GM13977 (cell line): ENCODE results near the gene FIGLA.
"Not testable (repeated sequence)": the region's sequence is repeated elsewhere in the genome, so short reads cannot be mapped to it uniquely, and the experiment has no call there.

Experiments
- DNase-seq: peaks from one replicate; pipeline ENCODE4 v3.0.0; 2012; ENCODE audit warnings: low spot score
- in situ Hi-C: fragments of 300-500 bp; cut with MboI; formaldehyde crosslinking; loops from one replicate; pipeline ENCODE4 v1.12.0; 2022; ENCODE audit warnings: low sequenced_read_pairs, low pct_unique_long_range_greater_than_20kb, mixed read lengths, inconsistent platforms; ENCODE audit not compliant: unreplicated experiment
- TF ChIP-seq, protein P1 (sequence below): IDR thresholded peaks from 2 replicates; pipeline ENCODE4 v1.5.1; 2012; ENCODE audit warnings: mild to moderate bottlenecking, control low read depth; ENCODE audit not compliant: insufficient read depth; ENCODE audit errors: extremely low read depth, missing control alignments

The FIGLA gene

DNA sequence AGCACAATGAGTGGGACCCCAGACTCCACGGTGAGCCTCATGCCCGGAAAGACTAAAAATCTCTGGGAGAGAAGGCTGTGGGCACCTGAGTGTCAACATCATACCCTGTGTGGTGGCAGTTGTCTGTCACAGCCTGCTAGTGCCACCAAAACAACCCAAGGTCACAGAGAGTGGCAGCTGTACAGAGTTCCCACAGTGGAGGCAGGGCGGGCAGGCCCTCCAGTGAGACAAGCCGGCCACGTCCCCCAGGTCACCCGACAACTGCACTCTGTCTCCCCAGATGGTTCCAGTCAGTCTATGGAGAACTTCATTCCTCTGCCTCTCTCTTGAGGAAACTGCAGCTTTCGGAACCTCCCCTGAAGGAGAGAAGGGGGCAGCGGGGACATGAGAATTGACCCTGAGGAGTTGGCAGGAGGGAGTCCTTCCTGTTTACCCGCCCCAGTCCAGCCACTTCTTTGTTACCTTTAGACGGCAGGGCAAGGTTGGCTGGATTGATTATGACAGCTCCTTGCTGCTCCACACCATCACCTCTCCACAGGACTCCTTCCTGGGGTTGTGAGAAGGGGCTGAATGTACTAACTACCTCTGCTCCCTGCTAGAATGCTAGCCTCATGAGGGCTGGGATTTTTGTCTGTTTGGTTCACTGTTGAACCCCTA lies 11.3 kb upstream of the FIGLA start:
- in situ Hi-C loops: no loop called here
- TF ChIP-seq, protein P1, sequence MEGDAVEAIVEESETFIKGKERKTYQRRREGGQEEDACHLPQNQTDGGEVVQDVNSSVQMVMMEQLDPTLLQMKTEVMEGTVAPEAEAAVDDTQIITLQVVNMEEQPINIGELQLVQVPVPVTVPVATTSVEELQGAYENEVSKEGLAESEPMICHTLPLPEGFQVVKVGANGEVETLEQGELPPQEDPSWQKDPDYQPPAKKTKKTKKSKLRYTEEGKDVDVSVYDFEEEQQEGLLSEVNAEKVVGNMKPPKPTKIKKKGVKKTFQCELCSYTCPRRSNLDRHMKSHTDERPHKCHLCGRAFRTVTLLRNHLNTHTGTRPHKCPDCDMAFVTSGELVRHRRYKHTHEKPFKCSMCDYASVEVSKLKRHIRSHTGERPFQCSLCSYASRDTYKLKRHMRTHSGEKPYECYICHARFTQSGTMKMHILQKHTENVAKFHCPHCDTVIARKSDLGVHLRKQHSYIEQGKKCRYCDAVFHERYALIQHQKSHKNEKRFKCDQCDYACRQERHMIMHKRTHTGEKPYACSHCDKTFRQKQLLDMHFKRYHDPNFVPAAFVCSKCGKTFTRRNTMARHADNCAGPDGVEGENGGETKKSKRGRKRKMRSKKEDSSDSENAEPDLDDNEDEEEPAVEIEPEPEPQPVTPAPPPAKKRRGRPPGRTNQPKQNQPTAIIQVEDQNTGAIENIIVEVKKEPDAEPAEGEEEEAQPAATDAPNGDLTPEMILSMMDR: no peak
- no peak for DNase-seq

DNA sequence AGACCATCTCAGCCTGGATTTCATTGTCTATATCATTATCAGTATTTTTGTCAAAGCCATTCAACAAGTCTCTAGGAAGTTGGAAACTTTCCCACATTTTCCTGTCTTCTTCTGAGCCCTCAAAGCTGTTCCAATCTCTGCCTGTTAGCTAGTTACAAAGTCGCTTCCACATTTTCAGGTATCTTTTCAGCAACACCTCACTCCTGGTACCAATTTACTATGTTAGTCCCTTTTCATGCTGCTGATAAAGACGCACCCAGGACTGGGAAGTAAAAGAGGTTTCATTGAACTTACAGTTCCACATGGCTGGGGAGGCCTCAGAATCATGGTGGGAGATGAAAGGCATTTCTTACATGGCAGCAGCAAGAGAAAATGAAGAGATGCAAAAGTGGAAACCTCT lies 9.3 kb upstream of the FIGLA start:
- DNase-seq: no peak
- in situ Hi-C loops: no loop called here
- TF ChIP-seq, protein P1: no peak

DNA sequence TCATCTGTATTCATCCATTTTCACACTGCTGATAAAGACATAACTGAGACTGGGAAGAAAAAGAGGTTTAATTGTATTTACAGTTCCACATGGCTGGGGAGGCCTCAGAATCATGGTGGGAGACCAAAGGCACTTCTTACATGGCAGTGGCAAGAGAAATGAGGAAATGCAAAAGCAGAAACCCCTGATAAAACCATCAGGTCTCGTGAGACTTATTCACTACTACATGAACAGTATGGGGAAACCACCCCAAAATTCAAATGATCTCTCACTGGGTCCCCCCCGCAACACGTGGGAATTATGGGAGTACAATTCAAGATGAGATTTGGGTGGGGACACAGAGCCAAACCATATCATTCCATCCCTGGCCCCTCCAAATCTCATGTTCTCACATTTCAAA lies 7.6 kb upstream of the FIGLA start:
- in situ Hi-C loops, DNase-seq: not testable (repeated sequence)

DNA sequence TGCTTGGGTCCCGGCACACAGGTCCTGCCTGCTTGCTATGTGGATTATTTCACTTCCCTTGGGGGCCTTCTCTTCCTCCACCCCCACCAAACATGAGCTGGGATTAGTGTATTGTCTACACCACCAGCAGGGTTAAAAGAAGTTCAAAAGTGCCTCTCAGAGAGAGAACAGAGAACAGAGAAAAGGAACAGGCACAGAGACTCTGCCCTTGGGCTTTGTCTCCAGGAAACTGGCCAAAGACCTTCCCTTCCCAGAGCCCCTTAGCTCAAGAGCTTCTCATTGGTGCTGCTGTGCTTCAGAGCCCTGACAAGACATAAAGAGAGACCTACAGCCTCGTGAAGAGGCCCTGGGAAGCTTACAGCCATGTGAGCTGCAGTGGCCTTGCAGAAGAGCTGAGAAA lies 7.1 kb upstream of the FIGLA start:
- TF ChIP-seq, protein P1: no peak
- DNase-seq: no peak
- in situ Hi-C loops: no loop called here

DNA sequence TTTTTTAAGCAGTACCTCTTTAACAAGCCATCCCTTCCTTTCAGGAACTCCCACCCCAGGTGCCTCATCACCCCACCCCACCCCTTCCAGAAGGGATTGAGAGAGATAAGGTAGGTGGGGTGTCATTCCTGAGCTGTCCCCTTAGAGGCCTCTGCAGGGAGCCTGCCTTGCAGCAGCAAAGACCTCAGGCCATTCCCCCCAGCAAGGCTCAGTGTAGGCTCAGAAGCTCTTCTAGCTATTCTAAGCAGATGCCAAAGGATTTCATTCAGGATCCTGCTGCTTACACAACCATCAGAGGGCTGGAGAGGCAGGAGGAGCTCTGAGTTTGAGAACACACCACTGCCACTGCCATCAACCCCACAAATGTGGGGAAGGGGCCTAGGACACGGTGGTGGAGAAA lies 5.8 kb upstream of the FIGLA start:
- TF ChIP-seq, protein P1: no peak
- no peak for DNase-seq
- in situ Hi-C loops: no loop called here

DNA sequence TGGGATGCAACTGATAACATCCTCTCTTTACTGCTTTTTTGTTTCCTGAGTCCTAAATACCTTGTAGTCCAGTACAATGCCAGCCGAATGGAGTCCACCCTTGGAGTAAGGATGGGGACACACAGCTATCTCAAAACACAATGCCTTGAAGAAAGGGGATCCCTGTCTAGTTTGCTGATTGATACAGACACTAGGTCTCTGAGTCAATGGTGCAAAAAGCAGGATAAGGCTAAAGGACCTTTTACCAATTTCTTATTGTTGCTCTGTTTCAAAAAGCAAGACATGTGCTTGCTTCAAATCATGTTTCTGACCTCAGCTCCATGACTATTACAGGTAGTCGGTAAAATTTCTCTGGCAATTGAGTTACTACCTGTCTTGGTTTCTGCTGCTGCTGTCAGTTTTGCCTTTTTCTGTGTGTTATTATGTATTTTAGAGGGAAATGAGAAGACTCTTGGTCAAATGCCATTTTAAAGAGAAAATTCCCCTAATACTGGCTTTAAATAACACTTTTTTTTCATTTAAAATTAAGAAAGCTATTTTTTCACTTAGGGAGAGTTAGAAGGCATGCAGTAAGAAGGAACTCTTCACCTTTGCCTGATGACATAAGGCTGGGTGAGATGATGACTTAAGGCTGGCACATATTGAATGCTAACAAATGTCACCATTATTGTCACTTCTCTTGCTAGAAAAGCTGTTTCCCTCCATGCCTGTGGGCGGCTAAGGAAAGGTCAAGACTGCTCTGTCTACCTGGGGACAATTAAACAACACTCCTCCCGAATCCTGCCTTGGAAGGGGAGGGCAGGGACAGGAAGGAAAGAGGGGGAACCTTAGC lies 4.9 kb upstream of the FIGLA start:
- no peak for DNase-seq
- TF ChIP-seq, protein P1: no peak
- in situ Hi-C loops: no loop called here

DNA sequence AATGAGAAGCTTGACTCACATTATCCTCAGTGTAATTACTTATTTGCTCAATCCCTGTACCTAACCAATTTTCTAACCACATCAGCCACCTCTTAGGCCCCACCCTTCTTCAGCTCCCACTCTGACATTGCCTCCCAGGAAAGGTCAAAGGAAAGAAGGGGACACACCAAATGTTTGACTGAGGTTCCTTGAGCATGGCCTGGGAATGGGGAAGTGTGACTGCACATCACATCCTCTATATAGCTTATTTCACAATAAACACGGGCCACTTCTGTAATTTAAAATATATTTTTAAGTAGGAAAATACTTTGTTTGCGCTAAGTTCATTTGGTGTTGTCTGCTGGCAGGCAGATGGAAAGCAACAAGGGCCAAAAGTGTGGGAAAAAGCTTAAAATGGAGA lies 3.0 kb upstream of the FIGLA start:
- DNase-seq: no peak
- in situ Hi-C loops: no loop called here
- TF ChIP-seq, protein P1: no peak
